K562 (cell line): Measurements from ENCODE around the gene ATXN1. TPM values are rescaled to one million over a fixed set of nuclear protein-coding genes. Genes with fewer than 3 reads are reported as not detected.

Source experiments
- AFF4 ChIP-seq: sonication (generic); formaldehyde crosslinking; IDR thresholded peaks from 2 replicates; pipeline ENCODE4 v1.8.0; 2023; ENCODE audit warnings: mild to moderate bottlenecking, missing genetic modification reagents
- CBX1 ChIP-seq: sonication (generic); IDR thresholded peaks from 2 replicates; pipeline ENCODE4 v1.6.1; 2016; ENCODE audit warnings: antibody characterized with exemption, low read depth, mild to moderate bottlenecking
- CBX5 ChIP-seq: IDR thresholded peaks from 2 replicates; pipeline ENCODE4 v1.6.1; 2014; ENCODE audit warnings: low read depth, borderline replicate concordance
- ELF4 ChIP-seq: fragments of 450-650 bp; formaldehyde crosslinking; IDR thresholded peaks from 2 replicates; pipeline ENCODE4 v1.4.0; 2022; ENCODE audit warnings: missing genetic modification characterization
- ELK3 ChIP-seq: fragments of 450-650 bp; formaldehyde crosslinking; IDR thresholded peaks from 2 replicates; pipeline ENCODE4 v1.4.0; 2020; ENCODE audit warnings: mild to moderate bottlenecking
- GABPA ChIP-seq: fragments of 200-800 bp; sonication (Bioruptor generic); conservative IDR thresholded peaks from 2 replicates; pipeline ENCODE4 v1.6.1; 2016; ENCODE audit warnings: low read depth, missing genetic modification characterization, missing compliant biosample characterization
- LARP7 ChIP-seq: fragments of 450-650 bp; IDR thresholded peaks from 2 replicates; pipeline ENCODE4 v1.6.1; 2016
- MTA2 ChIP-seq: fragments of 450-650 bp; IDR thresholded peaks from 2 replicates; pipeline ENCODE4 v1.6.1; 2016; ENCODE audit warnings: low read depth
- RBBP5 ChIP-seq: fragments of 200-600 bp; sonication (generic); IDR thresholded peaks from 2 replicates; pipeline ENCODE4 v1.6.1; 2012; ENCODE audit warnings: borderline replicate concordance, mild to moderate bottlenecking, low read length, control low read depth, inconsistent platforms; ENCODE audit not compliant: insufficient read depth, poor library complexity, severe bottlenecking
- RBFOX2 ChIP-seq: fragments of 200-400 bp; formaldehyde crosslinking; IDR thresholded peaks from 2 replicates; pipeline ENCODE4 v1.6.1; 2017; ENCODE audit warnings: low read depth, mild to moderate bottlenecking, low read length, moderate library complexity
- SPI1 ChIP-seq: IDR thresholded peaks from 2 replicates; pipeline ENCODE4 v1.6.1; 2011; ENCODE audit warnings: low read depth, low read length, control low read depth, borderline replicate concordance
- TCF7L2 ChIP-seq: fragments of 150-350 bp; IDR thresholded peaks from 2 replicates; pipeline ENCODE4 v1.6.1; 2016; ENCODE audit warnings: low read depth, mild to moderate bottlenecking, low read length, moderate library complexity
- TCFL5 ChIP-seq: fragments of 250-450 bp; sonication (Bioruptor Pico); conservative IDR thresholded peaks from 2 replicates; pipeline ENCODE4 v1.6.1; 2021; ENCODE audit warnings: mild to moderate bottlenecking, moderate library complexity, matching md5 sums
- TEAD4 ChIP-seq, 2 experiments: sonication (generic) in 1 of 2; formaldehyde crosslinking in 1 of 2; IDR thresholded peaks; 2 replicates each; pipeline versions ENCODE4 v1.6.1 to v1.8.0; 2012 to 2022; ENCODE audit warnings: borderline replicate concordance in 1 of 2, inconsistent platforms in 1 of 2, low read length in 1 of 2, mild to moderate bottlenecking in 1 of 2, missing genetic modification reagents in 1 of 2
- USF1 ChIP-seq: sonication (generic); formaldehyde crosslinking; IDR thresholded peaks from 2 replicates; pipeline ENCODE4 v1.9.0; 2022; ENCODE audit warnings: mild to moderate bottlenecking, missing genetic modification reagents
- ZNF175 ChIP-seq: fragments of 200-800 bp; sonication (Bioruptor generic); IDR thresholded peaks from 2 replicates; pipeline ENCODE4 v1.6.1; 2016; ENCODE audit warnings: low read depth, mild to moderate bottlenecking, missing genetic modification characterization, missing compliant biosample characterization
- ZNF311 ChIP-seq: fragments of 250-450 bp; sonication (Bioruptor Pico); IDR thresholded peaks from 2 replicates; pipeline ENCODE4 v1.4.0; 2020; ENCODE audit warnings: mild to moderate bottlenecking, moderate library complexity
- ZNF449 ChIP-seq: fragments of 250-450 bp; sonication (Bioruptor Pico); IDR thresholded peaks from 2 replicates; pipeline ENCODE4 v1.8.0; 2022; ENCODE audit warnings: moderate library complexity, mild to moderate bottlenecking, inconsistent platforms
- ZNF561 ChIP-seq: fragments of 450-650 bp; formaldehyde crosslinking; conservative IDR thresholded peaks from 2 replicates; pipeline ENCODE4 v1.4.0; 2020; ENCODE audit warnings: mild to moderate bottlenecking, moderate library complexity
- polyA plus RNA-seq, 8 experiments: library from polyadenylated mRNA; depleted of rRNA in 4 of 8; stranded (reverse) in 5 of 8; unstranded in 3 of 8; fragments of >200 nt; fragmentation: Nextera tagmentation in 2 of 8; fragmentation: Illumina TruSeq in 1 of 8; extraction: Ambion mirVana in 2 of 8; extraction: Trizol in 1 of 8; gene quantifications; 2 replicates each; pipeline versions ENCODE4 v1.2.1 to v1.2.3, GENCODE V29; 2011 to 2014; ENCODE audit warnings: inconsistent platforms in 1 of 8, missing spikeins in 1 of 8
- total RNA-seq, 7 experiments: library from RNA; depleted of rRNA in 6 of 7; stranded (reverse); fragments of >200 nt in 6 of 7; fragmentation: Illumina TruSeq in 2 of 7; extraction: Trizol in 2 of 7; gene quantifications; 2 replicates each; pipeline versions ENCODE4 v1.2.1 to v1.2.3, GENCODE V29; 2011 to 2021; ENCODE audit warnings: low replicate concordance in 1 of 7

The ATXN1 gene
- total and polyA plus RNA-seq, 9 of the 15 experiments (the other 6 are each of a cell fraction or from before 2014, with no cell fraction given) = under 0.01 to 1.2 (median 0.58) TPM

DNA sequence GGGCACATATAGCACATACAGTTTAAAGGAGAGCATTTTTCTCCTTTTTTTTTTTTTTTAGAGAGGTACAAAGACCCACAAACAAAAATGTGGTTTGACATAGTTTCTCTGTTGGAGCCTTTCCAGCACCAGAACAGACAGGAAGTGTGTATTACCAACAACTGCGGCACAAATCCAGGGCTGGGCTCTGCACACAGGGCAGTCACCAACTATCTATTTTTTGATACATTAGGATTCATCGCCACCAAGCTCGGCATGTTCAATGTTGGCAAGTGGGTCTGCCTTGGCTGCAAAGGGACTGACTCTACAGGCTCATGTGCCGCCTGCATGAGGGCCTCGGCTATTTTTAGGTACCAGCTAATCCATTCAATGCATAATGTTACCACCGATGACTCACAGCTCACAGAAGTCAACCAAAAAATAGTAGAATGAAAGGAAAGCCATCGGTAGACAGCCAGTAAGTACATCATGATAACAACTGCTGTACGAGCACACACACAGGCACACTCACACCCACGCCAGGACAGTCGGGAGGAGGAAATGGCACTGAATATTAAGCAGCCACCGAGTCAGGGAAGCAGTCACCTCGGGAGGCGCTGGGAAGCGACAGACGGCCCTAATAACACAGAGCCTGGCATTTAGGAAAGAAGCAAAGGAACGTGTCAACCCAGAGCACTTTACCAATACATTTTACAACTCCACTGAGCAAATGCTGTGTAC, 441.3 kb downstream of the ATXN1 start (continued):
- TF ChIP-seq RBBP5 = peak; percentile 50
- peak; percentile 16; the same call in 1 of the 2 replicates for TF ChIP-seq MTA2
- TF ChIP-seq AFF4 (CRISPR knock-in tag) = no peak
- no peak for TF ChIP-seq ZNF311 (CRISPR knock-in tag)
- TF ChIP-seq TCFL5 = no peak
- TF ChIP-seq ZNF561 (CRISPR knock-in tag) = no peak
- peak; percentile 55 for TF ChIP-seq USF1 (CRISPR knock-in tag)
- peak; percentile 75 for TF ChIP-seq TEAD4 (IDR thresholded peaks at IDR 0.05; ENCODE audit: low read length)
- TF ChIP-seq TEAD4 (CRISPR knock-in tag; IDR thresholded peaks at IDR 0.05; ENCODE audit: borderline replicate concordance) = no peak
- no peak for TF ChIP-seq CBX1
- TF ChIP-seq ZNF449 (CRISPR knock-in tag) = no peak
- TF ChIP-seq SPI1 = 0 out of 2 replicates have a peak, but pooled peaks have one; percentile 44
- no peak for TF ChIP-seq ZNF175 (CRISPR knock-in tag)
- TF ChIP-seq CBX5 = no peak
- TF ChIP-seq RBFOX2 = peak; percentile 57
- TF ChIP-seq TCF7L2 = no peak
- TF ChIP-seq ELF4 (CRISPR knock-in tag) = 0 out of 2 replicates have a peak, but pooled peaks have one; percentile 3
- TF ChIP-seq GABPA (tag) = no peak; the same call in 1 of the 2 replicates
- no peak for TF ChIP-seq LARP7
- TF ChIP-seq ELK3 (CRISPR knock-in tag) = no peak
